ENCODE data around the gene HAGHL. TPM values are rescaled to one million over a fixed set of nuclear protein-coding genes. Genes with fewer than 3 reads are reported as not detected.

Gene HAGHL
- total RNA-seq, 2 donors from 2014 or later, result 8.9 to 11.4 TPM

- Mint-ChIP-seq H3K36me3 (ENCODE audit: low read depth) (no peaks in the 10 kb centered on the region), H3K4me1 (peaks cover 13% of the 10 kb centered on the region), H3K27ac (no peak overlapping the region), H3K9me3 (peaks cover 5% of the 10 kb centered on the region), H3K4me3 (no peak overlapping the region), H3K27me3 (ENCODE audit: insufficient read depth) (peaks cover 18% of the 10 kb centered on the region)
- no peak overlapping the region for H3K9ac ChIP-seq (ENCODE audit: extremely low read depth, low read length, poor library complexity, severe bottlenecking)
- no peaks in the 10 kb centered on the region for H3K4me1 ChIP-seq (ENCODE audit: control insufficient read depth, insufficient read depth, low read length)
- H3K9me3 ChIP-seq (ENCODE audit: control insufficient read depth, low read length), result no peaks in the 10 kb centered on the region
- no peak for DNase-seq
- no peak overlapping the region for H3K4me3 ChIP-seq (ENCODE audit: low read length)
- WGBS, 2 experiments (ENCODE audit: insufficient coverage in 1 of 2, insufficient read length in 1 of 2), result 79 to 81% methylated on average over 11 of the region's 11 CpGs
- no peak for TF ChIP-seq CTCF (conservative IDR thresholded peaks at IDR 0.05)
- no peaks in the 10 kb centered on the region for H3K36me3 ChIP-seq (ENCODE audit: control insufficient read depth, insufficient read depth, low read length)
- no peaks in the 10 kb centered on the region for H3K27me3 ChIP-seq (ENCODE audit: control insufficient read depth, insufficient read depth, low read length, poor library complexity, severe bottlenecking)
- H3K27ac ChIP-seq (ENCODE audit: low read depth, low read length), result no peak overlapping the region
Measured at GRCh38 chr16:754656-755055, 27.8 kb downstream of the HAGHL start.

GRCh38 chr16:756428-756827 lies 29.5 kb downstream of the HAGHL start:
- H3K4me1 ChIP-seq (ENCODE audit: control insufficient read depth, insufficient read depth, low read length), result no peaks in the 10 kb centered on the region
- Mint-ChIP-seq H3K36me3 (ENCODE audit: low read depth) (no peaks in the 10 kb centered on the region), H3K4me3 (no peak overlapping the region), H3K9me3 (peaks cover 5% of the 10 kb centered on the region), H3K27ac (no peak overlapping the region), H3K27me3 (ENCODE audit: insufficient read depth) (peaks cover 15% of the 10 kb centered on the region), H3K4me1 (peaks cover 10% of the 10 kb centered on the region)
- H3K9me3 ChIP-seq (ENCODE audit: control insufficient read depth, low read length), result no peaks in the 10 kb centered on the region
- no peak overlapping the region for H3K9ac ChIP-seq (ENCODE audit: extremely low read depth, low read length, poor library complexity, severe bottlenecking)
- no peaks in the 10 kb centered on the region for H3K27me3 ChIP-seq (ENCODE audit: control insufficient read depth, insufficient read depth, low read length, poor library complexity, severe bottlenecking)
- no peak overlapping the region for H3K4me3 ChIP-seq (ENCODE audit: low read length)
- TF ChIP-seq CTCF (conservative IDR thresholded peaks at IDR 0.05), result no peak
- no peak for DNase-seq
- no peak overlapping the region for H3K27ac ChIP-seq (ENCODE audit: low read depth, low read length)
- no peaks in the 10 kb centered on the region for H3K36me3 ChIP-seq (ENCODE audit: control insufficient read depth, insufficient read depth, low read length)
- 90 to 100% methylated on average over 4 to 5 of the region's 5 CpGs for WGBS, 2 experiments (ENCODE audit: insufficient coverage in 1 of 2, insufficient read length in 1 of 2)

GRCh38 chr16:759110-759910 lies 32.4 kb downstream of the HAGHL start:
- Mint-ChIP-seq H3K9me3 (peaks cover 5% of the 10 kb centered on the region), H3K27ac (no peak overlapping the region), H3K36me3 (ENCODE audit: low read depth) (no peaks in the 10 kb centered on the region), H3K27me3 (ENCODE audit: insufficient read depth) (peaks cover 8% of the 10 kb centered on the region), H3K4me1 (no peaks in the 10 kb centered on the region), H3K4me3 (no peak overlapping the region)
- H3K36me3 ChIP-seq (ENCODE audit: control insufficient read depth, insufficient read depth, low read length), result no peaks in the 10 kb centered on the region
- TF ChIP-seq CTCF (conservative IDR thresholded peaks at IDR 0.05), result no peak
- no peaks in the 10 kb centered on the region for H3K9me3 ChIP-seq (ENCODE audit: control insufficient read depth, low read length)
- H3K27ac ChIP-seq (ENCODE audit: low read depth, low read length), result no peak overlapping the region
- 91 to 93% methylated on average over 28 to 34 of the region's 34 CpGs for WGBS, 2 experiments (ENCODE audit: insufficient coverage in 1 of 2, insufficient read length in 1 of 2)
- H3K27me3 ChIP-seq (ENCODE audit: control insufficient read depth, insufficient read depth, low read length, poor library complexity, severe bottlenecking), result no peaks in the 10 kb centered on the region
- H3K4me1 ChIP-seq (ENCODE audit: control insufficient read depth, insufficient read depth, low read length), result no peaks in the 10 kb centered on the region
- H3K9ac ChIP-seq (ENCODE audit: extremely low read depth, low read length, poor library complexity, severe bottlenecking), result no peak overlapping the region
- H3K4me3 ChIP-seq (ENCODE audit: low read length), result no peak overlapping the region
- no peak for DNase-seq
